ENCODE measurements around the gene VSNL1.

The VSNL1 gene

DNA sequence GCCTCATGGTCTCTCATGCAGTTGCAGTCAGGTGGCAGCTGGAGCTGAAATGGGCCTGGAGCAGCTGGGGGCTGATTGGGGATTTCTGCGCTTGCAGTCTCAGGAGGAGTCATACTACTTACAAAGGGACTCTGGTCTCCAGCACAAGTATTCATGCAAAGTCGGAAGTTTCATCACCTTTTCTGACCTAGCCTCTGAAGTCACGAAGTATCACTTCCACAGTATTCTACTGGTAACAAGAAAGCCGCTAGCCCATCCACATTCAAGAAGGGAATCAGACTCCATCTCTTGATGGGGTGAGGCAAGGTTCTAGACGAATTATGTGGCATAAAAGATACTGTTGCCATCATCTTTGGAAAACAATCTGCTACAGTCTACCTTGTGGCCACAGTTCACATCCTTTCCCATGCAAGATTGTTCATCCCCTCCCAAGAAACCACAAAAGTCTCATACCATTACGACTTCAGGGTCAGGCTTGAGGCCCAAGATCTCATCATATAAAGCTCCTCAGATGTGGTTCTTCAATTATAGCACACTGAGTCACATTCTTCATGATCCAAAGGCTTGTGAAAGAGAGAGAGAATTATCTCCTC, 117.9 kb downstream of the VSNL1 start:
- H3K4me3 ChIP-seq (replicated peaks in 1 of 2; ENCODE audit: low read depth in 2 of 2, low read length in 2 of 2) = no peak overlapping the region
- TF ChIP-seq, protein P1, sequence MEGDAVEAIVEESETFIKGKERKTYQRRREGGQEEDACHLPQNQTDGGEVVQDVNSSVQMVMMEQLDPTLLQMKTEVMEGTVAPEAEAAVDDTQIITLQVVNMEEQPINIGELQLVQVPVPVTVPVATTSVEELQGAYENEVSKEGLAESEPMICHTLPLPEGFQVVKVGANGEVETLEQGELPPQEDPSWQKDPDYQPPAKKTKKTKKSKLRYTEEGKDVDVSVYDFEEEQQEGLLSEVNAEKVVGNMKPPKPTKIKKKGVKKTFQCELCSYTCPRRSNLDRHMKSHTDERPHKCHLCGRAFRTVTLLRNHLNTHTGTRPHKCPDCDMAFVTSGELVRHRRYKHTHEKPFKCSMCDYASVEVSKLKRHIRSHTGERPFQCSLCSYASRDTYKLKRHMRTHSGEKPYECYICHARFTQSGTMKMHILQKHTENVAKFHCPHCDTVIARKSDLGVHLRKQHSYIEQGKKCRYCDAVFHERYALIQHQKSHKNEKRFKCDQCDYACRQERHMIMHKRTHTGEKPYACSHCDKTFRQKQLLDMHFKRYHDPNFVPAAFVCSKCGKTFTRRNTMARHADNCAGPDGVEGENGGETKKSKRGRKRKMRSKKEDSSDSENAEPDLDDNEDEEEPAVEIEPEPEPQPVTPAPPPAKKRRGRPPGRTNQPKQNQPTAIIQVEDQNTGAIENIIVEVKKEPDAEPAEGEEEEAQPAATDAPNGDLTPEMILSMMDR (IDR thresholded peaks at IDR 0.05; ENCODE audit: low read depth, low read length) = no peak
- peak in 1 of 2 donors; percentile 42 for DNase-seq (ENCODE audit: low read depth in 2 of 2)

DNA sequence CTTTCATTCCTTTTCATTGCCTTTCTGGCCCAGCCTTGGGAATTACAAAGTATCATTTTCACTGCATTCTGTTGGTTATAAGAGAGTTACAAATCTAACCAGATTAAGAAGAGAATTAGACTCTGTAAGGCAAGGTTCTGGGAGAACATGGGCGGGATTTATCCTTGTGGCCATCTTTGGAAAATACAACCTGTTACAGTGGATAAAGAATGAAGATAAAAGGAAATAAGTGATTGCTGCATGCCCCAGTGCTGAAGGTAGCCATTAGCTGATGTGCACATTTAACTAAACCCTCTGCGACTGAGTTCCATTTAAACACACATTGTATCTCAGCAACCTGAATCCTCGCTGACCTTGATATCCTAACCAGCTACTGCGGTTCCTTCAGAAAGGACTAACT, 119.7 kb downstream of the VSNL1 start:
- TF ChIP-seq, protein P1 (IDR thresholded peaks at IDR 0.05; ENCODE audit: low read depth, low read length) = no peak
- no peak overlapping the region for H3K4me3 ChIP-seq (replicated peaks in 1 of 2; ENCODE audit: low read depth in 2 of 2, low read length in 2 of 2)
- no peak for DNase-seq (ENCODE audit: low read depth in 2 of 2)

DNA sequence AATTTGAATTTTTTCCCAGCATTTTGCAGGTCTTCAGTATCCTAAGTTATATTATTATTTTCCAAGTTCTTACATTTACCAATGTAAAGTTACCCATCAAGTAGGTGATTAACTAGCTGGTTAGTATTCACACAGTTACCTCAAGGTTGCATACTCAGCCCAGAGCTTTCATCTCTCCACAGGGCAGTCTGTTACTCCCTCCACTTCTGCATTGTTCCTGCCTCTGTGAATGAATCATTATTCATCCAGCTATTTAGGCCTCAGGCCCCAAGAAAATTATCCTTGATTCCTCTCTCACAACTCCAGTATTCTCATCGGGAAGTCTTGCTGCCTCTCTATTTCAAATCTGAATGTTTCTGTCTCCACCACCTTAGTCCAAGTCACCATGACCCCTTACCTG, 121.0 kb downstream of the VSNL1 start:
- DNase-seq (ENCODE audit: low read depth in 2 of 2) = no peak
- TF ChIP-seq, protein P1 (IDR thresholded peaks at IDR 0.05; ENCODE audit: low read depth, low read length) = no peak

DNA sequence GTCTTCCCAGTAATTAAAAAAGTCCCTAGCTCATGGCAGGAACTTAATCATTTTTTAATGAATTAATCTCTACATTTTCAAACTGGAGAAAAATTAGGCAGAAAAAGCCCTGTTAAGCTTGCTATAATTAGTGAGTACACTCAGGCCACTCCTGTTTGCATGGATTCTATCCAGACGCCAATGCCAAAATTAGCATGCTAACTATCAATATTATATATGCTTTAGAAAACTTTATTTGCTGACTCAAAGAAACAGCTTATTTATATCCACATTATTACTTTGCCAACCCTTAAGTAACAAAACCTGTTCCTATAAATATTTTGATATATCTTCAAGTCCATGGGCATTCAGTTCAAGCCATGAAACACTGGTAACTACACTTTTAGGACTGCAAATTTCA, 122.2 kb downstream of the VSNL1 start:
- no peak overlapping the region for H3K4me3 ChIP-seq (replicated peaks in 1 of 2; ENCODE audit: low read depth in 2 of 2, low read length in 2 of 2)
- no peak for DNase-seq (ENCODE audit: low read depth in 2 of 2)
- TF ChIP-seq, protein P1 (IDR thresholded peaks at IDR 0.05; ENCODE audit: low read depth, low read length) = no peak

More for the DNA sequence above, 121.0 kb downstream of the VSNL1 start:
- H3K4me3 ChIP-seq (replicated peaks in 1 of 2; ENCODE audit: low read depth in 2 of 2, low read length in 2 of 2) = no peak overlapping the region

DNA sequence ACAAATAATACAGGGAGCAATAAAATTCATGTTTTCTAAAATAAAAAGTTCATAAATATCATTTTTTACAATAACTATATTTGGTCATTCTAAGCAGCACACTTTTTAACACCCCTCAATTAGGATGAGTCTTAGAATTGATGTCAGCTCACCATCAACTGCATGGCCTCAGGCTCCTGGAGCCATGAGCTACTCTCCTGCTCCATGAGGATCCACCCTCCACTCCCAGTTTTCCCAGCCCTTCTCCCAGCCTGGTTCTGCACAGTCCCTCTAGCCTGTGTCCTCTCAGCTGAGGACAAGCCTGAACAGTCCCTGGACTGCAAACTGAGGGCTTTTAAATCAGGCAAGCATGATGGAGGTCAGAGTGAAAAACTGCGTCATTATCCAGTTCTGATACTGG, 124.0 kb downstream of the VSNL1 start:
- H3K4me3 ChIP-seq (replicated peaks in 1 of 2; ENCODE audit: low read depth in 2 of 2, low read length in 2 of 2) = no peak overlapping the region
- TF ChIP-seq, protein P1 (IDR thresholded peaks at IDR 0.05; ENCODE audit: low read depth, low read length) = no peak
- DNase-seq (ENCODE audit: low read depth in 2 of 2) = no peak

DNA sequence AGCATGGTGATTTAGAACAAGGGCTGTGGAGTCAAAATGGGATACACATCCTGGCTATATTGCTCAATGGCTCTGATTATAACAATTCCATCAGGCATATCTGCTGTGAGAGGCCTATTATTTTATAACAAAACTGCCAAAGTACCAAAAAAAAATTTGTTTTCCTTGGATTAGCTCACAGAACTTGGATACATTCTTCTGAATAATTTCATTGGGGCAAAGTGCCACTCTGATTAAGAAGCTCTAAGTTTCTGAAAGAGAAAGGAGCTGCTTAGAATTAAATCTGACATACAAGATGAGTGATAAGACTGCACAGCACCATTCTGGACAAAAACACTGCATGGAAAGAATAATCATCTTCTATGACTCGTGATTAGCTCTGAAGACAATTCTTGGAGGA, 127.4 kb downstream of the VSNL1 start:
- TF ChIP-seq, protein P1 (IDR thresholded peaks at IDR 0.05; ENCODE audit: low read depth, low read length) = no peak
- H3K4me3 ChIP-seq (replicated peaks in 1 of 2; ENCODE audit: low read depth in 2 of 2, low read length in 2 of 2) = no peak overlapping the region
- DNase-seq (ENCODE audit: low read depth in 2 of 2) = peak in 1 of 2 donors; percentile 45
